ENCODE data around the gene LIG1. TPM values are rescaled to one million over a fixed set of nuclear protein-coding genes. Genes with fewer than 3 reads are reported as not detected.

Gene LIG1
- total RNA-seq, 1 experiment from 2014 or later = 115 TPM

GRCh38 chr19:48149430-48149829 is 20.7 kb downstream of the LIG1 start:
- no peak overlapping the region for H2BK20ac ChIP-seq (ENCODE audit: low read depth, low read length, poor library complexity, severe bottlenecking)
- H3K23ac ChIP-seq (ENCODE audit: insufficient read length, low read depth, low read length) = no peak overlapping the region
- H3K36me3 Mint-ChIP-seq (ENCODE audit: insufficient read depth in 1 of 3, low read depth in 3 of 3) = peaks cover 8 to 82% (median 73%) of the 10 kb centered on the region in 3 experiments; a peak in 6 of 7 replicates
- no peak overlapping the region for H2BK12ac ChIP-seq (ENCODE audit: insufficient read length, low read depth, low read length)
- no peak overlapping the region for H3K9ac ChIP-seq (ENCODE audit: extremely low read depth, insufficient read length, low read length)
- no peak overlapping the region for H4K5ac ChIP-seq (ENCODE audit: insufficient read length, low read depth, low read length)
- no peak for TF ChIP-seq CTCF (conservative IDR thresholded peaks at IDR 0.05)
- H3K27me3 ChIP-seq (ENCODE audit: insufficient read depth, low read length) = no peaks in the 10 kb centered on the region
- H4K8ac ChIP-seq (replicated peaks; ENCODE audit: insufficient read length, low read depth, low read length) = no peak overlapping the region
- no peak overlapping the region for H2BK120ac ChIP-seq (ENCODE audit: low read depth, low read length, poor library complexity, severe bottlenecking)
- H3K18ac ChIP-seq (ENCODE audit: insufficient read length, low read depth, low read length) = no peak overlapping the region
- no peak overlapping the region for H3K56ac ChIP-seq (ENCODE audit: insufficient read length, low read depth, low read length)
- H3K9me3 Mint-ChIP-seq = no peaks in the 10 kb centered on the region
- no peaks in the 10 kb centered on the region for H3K4me1 Mint-ChIP-seq
- no peak overlapping the region for H3K4me2 ChIP-seq (ENCODE audit: insufficient read depth, insufficient read length, low read length)
- no peaks in the 10 kb centered on the region for H3K4me1 ChIP-seq (ENCODE audit: insufficient read depth, low read length)
- no peak overlapping the region for H2BK15ac ChIP-seq (ENCODE audit: low read depth, low read length)
- WGBS (ENCODE audit: extremely low coverage, insufficient read length, low lambda C conversion rate) = no CpG with 5 or more reads among the region's 6 CpGs
- H2AFZ ChIP-seq (ENCODE audit: low read length) = no peak overlapping the region
- no peak overlapping the region for H3K27ac Mint-ChIP-seq
- H3K27ac ChIP-seq (ENCODE audit: insufficient read length, low read depth, low read length) = no peak overlapping the region
- H3K4me3 Mint-ChIP-seq = no peak overlapping the region
- no peak for DNase-seq
- no peaks in the 10 kb centered on the region for H3K23me2 ChIP-seq (ENCODE audit: insufficient read length, low read depth, low read length, poor library complexity, severe bottlenecking)
- H2BK5ac ChIP-seq (ENCODE audit: insufficient read length, low read length) = no peak overlapping the region
- H3K79me1 ChIP-seq (ENCODE audit: insufficient read depth, low read depth, low read length, poor library complexity, severe bottlenecking) = no peaks in the 10 kb centered on the region
- no peaks in the 10 kb centered on the region for H4K20me1 ChIP-seq (ENCODE audit: control insufficient read depth, insufficient read depth, insufficient read length)
- no peak overlapping the region for H2AK5ac ChIP-seq (ENCODE audit: insufficient read length, low read length)
- no peaks in the 10 kb centered on the region for H3K9me3 ChIP-seq (ENCODE audit: control insufficient read depth, low read depth, low read length)
- no peak overlapping the region for H3K14ac ChIP-seq (ENCODE audit: insufficient read depth, low read length)
- H4K91ac ChIP-seq (ENCODE audit: insufficient read length, low read depth, low read length) = no peak overlapping the region
- no peaks in the 10 kb centered on the region for H3K27me3 Mint-ChIP-seq (ENCODE audit: low read depth)
- no peak overlapping the region for H3T11ph ChIP-seq (ENCODE audit: low read length)
- no peaks in the 10 kb centered on the region for H3K79me2 ChIP-seq (ENCODE audit: insufficient read depth, low read length)
- no peak overlapping the region for H3K4ac ChIP-seq (ENCODE audit: low read depth, low read length)

All from H9 (cell line).